Hair follicle dermal papilla cell (primary cell): ENCODE results near the gene FOCAD. TPM values are rescaled to one million over a fixed set of nuclear protein-coding genes. Genes with fewer than 3 reads are reported as not detected.

Source experiments
- small RNA-seq: library from RNA; depleted of rRNA; stranded (forward); fragments of <200 nt; gene quantifications from one replicate; pipeline ENCODE3, GENCODE V24; 2012
- total RNA-seq: library from RNA; depleted of rRNA; stranded (reverse); fragments of >200 nt; gene quantifications from 2 replicates; pipeline ENCODE4 v1.2.3, GENCODE V29; 2012

The FOCAD gene, protein sequence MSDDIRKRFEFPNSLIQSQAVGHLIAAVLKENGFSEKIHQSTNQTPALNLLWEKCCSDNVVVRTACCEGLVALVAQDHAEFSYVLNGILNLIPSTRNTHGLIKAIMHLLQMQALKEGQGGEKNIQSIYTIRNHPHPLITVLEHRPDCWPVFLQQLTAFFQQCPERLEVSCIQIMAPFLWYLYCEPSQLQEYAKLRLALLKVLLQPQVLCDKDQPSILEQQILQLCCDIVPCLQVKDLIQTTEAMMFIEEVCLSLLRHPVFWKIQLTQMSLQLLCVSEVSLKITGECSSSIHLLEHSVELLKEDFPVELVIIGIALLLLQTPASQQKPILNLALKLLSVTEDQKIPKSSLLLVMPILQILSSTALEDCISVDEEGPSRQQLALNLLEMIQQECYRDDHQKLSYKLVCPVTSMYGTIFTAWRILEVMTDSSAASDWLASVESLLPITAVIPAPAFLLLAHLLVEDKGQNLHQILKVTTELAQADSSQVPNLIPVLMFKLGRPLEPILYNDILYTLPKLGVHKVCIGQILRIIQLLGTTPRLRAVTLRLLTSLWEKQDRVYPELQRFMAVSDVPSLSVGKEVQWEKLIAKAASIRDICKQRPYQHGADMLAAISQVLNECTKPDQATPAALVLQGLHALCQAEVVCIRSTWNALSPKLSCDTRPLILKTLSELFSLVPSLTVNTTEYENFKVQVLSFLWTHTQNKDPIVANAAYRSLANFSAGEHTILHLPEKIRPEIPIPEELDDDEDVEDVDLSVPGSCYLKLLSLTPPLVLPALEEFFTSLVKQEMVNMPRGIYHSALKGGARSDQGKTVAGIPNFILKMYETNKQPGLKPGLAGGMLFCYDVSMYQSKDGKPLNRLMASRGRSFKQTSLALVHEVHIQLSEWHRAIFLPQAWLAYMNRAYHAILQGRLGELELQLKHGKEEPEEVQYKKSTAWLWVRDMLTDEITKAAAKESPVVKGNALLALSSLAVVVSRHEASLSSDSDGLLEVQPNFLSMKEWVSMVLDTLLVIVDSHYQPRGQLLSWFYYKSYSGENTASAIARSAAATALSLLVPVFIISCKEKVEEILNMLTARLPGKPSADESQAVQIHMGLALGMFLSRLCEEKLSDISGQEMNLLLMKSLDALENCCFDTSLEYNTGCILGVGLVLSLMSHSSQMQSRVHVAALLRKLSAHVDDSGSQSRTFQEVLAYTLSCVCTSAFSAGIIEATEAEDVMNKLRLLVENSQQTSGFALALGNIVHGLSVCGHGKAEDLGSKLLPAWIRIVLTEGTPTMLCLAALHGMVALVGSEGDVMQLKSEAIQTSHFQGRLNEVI (N-terminal part only)
- 82.2 and 96.9 TPM in 2 replicates for total RNA-seq

DNA sequence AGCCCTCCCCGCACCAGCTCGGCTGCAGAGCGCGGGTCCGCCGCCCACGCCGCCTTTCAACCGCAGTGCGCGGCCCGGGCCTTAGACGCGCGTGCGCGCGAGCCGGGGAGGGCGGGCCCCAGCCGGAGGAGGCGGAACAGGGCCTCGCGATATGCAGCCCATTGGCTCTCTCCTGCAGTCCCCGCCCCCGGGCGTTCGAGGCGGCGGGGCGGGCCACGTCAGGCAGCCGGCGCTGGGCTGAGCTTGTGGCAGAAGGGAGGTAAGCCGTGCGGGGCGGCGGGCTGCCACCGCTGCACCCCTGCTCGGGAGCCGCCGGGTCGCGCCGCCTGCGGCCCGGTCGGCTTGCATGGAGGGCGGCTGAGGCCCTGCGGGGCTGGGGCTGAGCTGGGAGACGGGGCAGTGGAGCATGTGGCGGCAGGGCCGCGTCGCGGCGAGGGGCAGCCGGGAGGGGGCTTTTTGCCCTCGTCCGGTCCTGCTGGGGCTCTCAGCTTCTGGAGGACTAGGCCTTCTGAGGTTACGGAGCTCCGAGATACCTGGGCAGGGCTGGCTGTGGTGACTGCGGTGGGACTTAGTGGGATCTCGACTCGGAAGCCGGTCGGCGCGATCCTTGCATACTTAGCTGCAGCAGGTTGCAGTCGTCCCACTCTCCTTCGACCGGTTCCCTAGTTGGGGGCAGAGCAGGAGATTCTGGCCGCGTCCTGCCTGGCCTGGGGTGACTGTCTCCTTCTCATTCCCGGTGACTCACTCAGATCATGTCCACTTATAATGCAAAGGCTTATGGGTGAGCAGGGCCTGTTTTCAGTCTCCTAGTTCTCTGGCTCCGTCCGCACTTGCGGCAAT lies at the start of gene FOCAD:
Gene FOCAD, plus strand, starts transcription at position 225 of the 840 bp plus-strand sequence. CDS start 31,095 bp downstream, outside the sequence.

DNA sequence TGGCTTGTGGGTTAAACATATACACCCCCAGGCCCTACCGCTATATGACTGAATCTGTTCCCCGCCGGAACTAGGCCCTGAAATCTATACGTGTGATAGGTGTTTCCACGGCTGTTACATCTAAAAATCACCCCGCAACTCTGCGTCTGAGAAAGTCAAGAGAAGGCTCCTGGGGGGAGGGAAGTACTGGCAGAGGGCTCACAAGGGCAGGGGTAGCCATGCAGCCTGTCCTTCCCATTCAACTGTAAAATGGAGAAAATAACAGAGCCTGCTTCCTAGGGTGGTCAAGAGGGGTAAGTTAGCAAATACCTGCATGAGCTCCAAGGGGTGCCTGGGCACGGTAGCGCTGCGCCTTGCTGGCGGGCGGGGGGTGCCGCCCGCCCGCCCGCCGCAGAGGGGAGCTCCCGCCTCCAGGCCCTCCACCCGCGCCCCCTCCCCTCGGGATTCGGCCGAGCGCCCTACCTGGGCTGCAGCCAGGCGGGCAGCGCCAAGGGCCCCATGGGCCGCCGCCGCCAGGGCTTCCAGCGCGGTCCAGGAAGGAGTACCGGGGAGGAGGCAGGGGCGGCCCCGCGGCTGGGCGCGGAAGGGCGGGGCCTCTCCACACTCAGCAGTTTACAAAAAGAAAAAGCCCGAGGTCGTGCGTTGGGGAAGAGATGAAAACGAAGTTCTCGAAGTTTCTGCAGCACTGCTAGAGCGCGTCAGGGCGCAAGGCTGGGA lies 347.2 kb downstream of the FOCAD start, which contains the start of gene HACD4:
Gene HACD4, minus strand, starts transcription at position 550 of the 717 bp plus-strand sequence. Its CDS starts 50 bp downstream, at position 500.

Small RNAs within 50 kb of the gene (small RNA-seq; reads per million reads assigned to genes)
- gene MIR491 (7.0 reads per million, percentile 85 among the genes with 10 or more reads in this experiment), gene SNORA30B (0.44 reads per million)

Other genes starting within 250 kb of the FOCAD start
- gene MLLT3, start 61.8 kb upstream of the FOCAD start, total RNA-seq, result 26.8 and 30.4 TPM in 2 replicates